ENCODE measurements around the gene NOX5. TPM values are rescaled to one million over a fixed set of nuclear protein-coding genes. Genes with fewer than 3 reads are reported as not detected.

NOX5 gene
- total RNA-seq, 2 experiments from 2014 or later = 0.06 TPM; not detected in 1

GRCh38 chr15:68985361-68985891, 29.1 kb upstream of the NOX5 start:
- no peak for DNase-seq
- Mint-ChIP-seq H3K9me3 (ENCODE audit: low read depth) (no peaks in the 10 kb centered on the region), H3K27ac (no peak overlapping the region), H3K4me1 (no peaks in the 10 kb centered on the region), H3K36me3 (no peaks in the 10 kb centered on the region), H3K4me3 (no peak overlapping the region), H3K27me3 (peaks cover 10% of the 10 kb centered on the region)
- CTCF ChIA-PET = no interaction called here
- ATAC-seq = no peak

GRCh38 chr15:68986322-68986721, 28.2 kb upstream of the NOX5 start:
- H3K27ac Mint-ChIP-seq = no peak overlapping the region
- CTCF ChIA-PET = no interaction called here
- DNase-seq (no peak), ATAC-seq (no peak)
- H3K36me3 Mint-ChIP-seq = no peaks in the 10 kb centered on the region
- no peaks in the 10 kb centered on the region for H3K4me1 Mint-ChIP-seq
- H3K27me3 Mint-ChIP-seq = peaks cover 10% of the 10 kb centered on the region
- H3K9me3 Mint-ChIP-seq (ENCODE audit: low read depth) = no peaks in the 10 kb centered on the region
- H3K4me3 Mint-ChIP-seq = no peak overlapping the region

GRCh38 chr15:68987120-68987519, 27.4 kb upstream of the NOX5 start:
- CTCF ChIA-PET = no interaction called here
- H3K27ac Mint-ChIP-seq = no peak overlapping the region
- DNase-seq = no peak
- no peaks in the 10 kb centered on the region for H3K36me3 Mint-ChIP-seq
- no peak overlapping the region for H3K4me3 Mint-ChIP-seq
- H3K4me1 Mint-ChIP-seq = no peaks in the 10 kb centered on the region
- no peaks in the 10 kb centered on the region for H3K9me3 Mint-ChIP-seq (ENCODE audit: low read depth)
- peaks cover 10% of the 10 kb centered on the region for H3K27me3 Mint-ChIP-seq
- ATAC-seq = no peak

GRCh38 chr15:68987676-68988075, 26.8 kb upstream of the NOX5 start:
- no peaks in the 10 kb centered on the region for H3K9me3 Mint-ChIP-seq (ENCODE audit: low read depth)
- H3K27me3 Mint-ChIP-seq = peaks cover 12% of the 10 kb centered on the region
- no peak overlapping the region for H3K27ac Mint-ChIP-seq
- CTCF ChIA-PET = no interaction called here
- H3K4me3 Mint-ChIP-seq = no peak overlapping the region
- ATAC-seq = no peak
- no peaks in the 10 kb centered on the region for H3K4me1 Mint-ChIP-seq
- no peaks in the 10 kb centered on the region for H3K36me3 Mint-ChIP-seq
- no peak for DNase-seq

GRCh38 chr15:68989541-68990230, 24.8 kb upstream of the NOX5 start:
- Mint-ChIP-seq H3K36me3 (no peaks in the 10 kb centered on the region), H3K27ac (no peak overlapping the region), H3K27me3 (peaks cover 12% of the 10 kb centered on the region), H3K4me1 (no peaks in the 10 kb centered on the region), H3K4me3 (no peak overlapping the region), H3K9me3 (ENCODE audit: low read depth) (no peaks in the 10 kb centered on the region)
- no peak for DNase-seq
- ATAC-seq = no peak
- CTCF ChIA-PET = interaction anchor here (0.5 kb wide), 1 partner anchor 237 kb away, joined by 3 read pairs; no protein-coding TSS in a partner anchor

GRCh38 chr15:68990231-68990991, 24.1 kb upstream of the NOX5 start:
- DNase-seq (no peak), ATAC-seq (no peak)
- H3K27ac Mint-ChIP-seq = no peak overlapping the region
- peaks cover 12% of the 10 kb centered on the region for H3K27me3 Mint-ChIP-seq
- no peaks in the 10 kb centered on the region for H3K4me1 Mint-ChIP-seq
- H3K36me3 Mint-ChIP-seq = no peaks in the 10 kb centered on the region
- CTCF ChIA-PET = interaction anchor here (0.5 kb wide), 1 partner anchor 236 kb away, joined by 3 read pairs; no protein-coding TSS in a partner anchor
- H3K4me3 Mint-ChIP-seq = no peak overlapping the region
- no peaks in the 10 kb centered on the region for H3K9me3 Mint-ChIP-seq (ENCODE audit: low read depth)

GRCh38 chr15:68990992-68991500, 23.4 kb upstream of the NOX5 start:
- Mint-ChIP-seq H3K36me3 (no peaks in the 10 kb centered on the region), H3K9me3 (ENCODE audit: low read depth) (no peaks in the 10 kb centered on the region), H3K27ac (no peak overlapping the region), H3K4me1 (no peaks in the 10 kb centered on the region), H3K27me3 (peaks cover 12% of the 10 kb centered on the region), H3K4me3 (no peak overlapping the region)
- ATAC-seq = no peak
- DNase-seq = no peak
- CTCF ChIA-PET = no interaction called here

GRCh38 chr15:68991723-68992122, 22.8 kb upstream of the NOX5 start:
- CTCF ChIA-PET = no interaction called here

GRCh38 chr15:68992696-68993095, 21.8 kb upstream of the NOX5 start:
- Mint-ChIP-seq H3K9me3 (ENCODE audit: low read depth) (no peaks in the 10 kb centered on the region), H3K4me3 (no peak overlapping the region), H3K27ac (no peak overlapping the region), H3K27me3 (peaks cover 9% of the 10 kb centered on the region), H3K4me1 (no peaks in the 10 kb centered on the region), H3K36me3 (no peaks in the 10 kb centered on the region)
- ATAC-seq = no peak
- CTCF ChIA-PET = no interaction called here
- DNase-seq = no peak

More at GRCh38 chr15:68991723-68992122, 22.8 kb upstream of the NOX5 start:
- H3K9me3 Mint-ChIP-seq (ENCODE audit: low read depth) = no peaks in the 10 kb centered on the region
- no peak overlapping the region for H3K27ac Mint-ChIP-seq
- DNase-seq (no peak), ATAC-seq (no peak)
- no peaks in the 10 kb centered on the region for H3K36me3 Mint-ChIP-seq
- peaks cover 12% of the 10 kb centered on the region for H3K27me3 Mint-ChIP-seq
- H3K4me1 Mint-ChIP-seq = no peaks in the 10 kb centered on the region
- H3K4me3 Mint-ChIP-seq = no peak overlapping the region

- no peak for ATAC-seq
- H3K36me3 Mint-ChIP-seq = no peaks in the 10 kb centered on the region
- CTCF ChIA-PET = no interaction called here
- no peak overlapping the region for H3K27ac Mint-ChIP-seq
- H3K4me3 Mint-ChIP-seq = no peak overlapping the region
- no peaks in the 10 kb centered on the region for H3K9me3 Mint-ChIP-seq (ENCODE audit: low read depth)
- H3K27me3 Mint-ChIP-seq = peaks cover 7% of the 10 kb centered on the region
- H3K4me1 Mint-ChIP-seq = no peaks in the 10 kb centered on the region
- DNase-seq = no peak
These were observed 21.2 kb upstream of the NOX5 start for GRCh38 chr15:68993276-68993675.

GRCh38 chr15:68994149-68994548, 20.3 kb upstream of the NOX5 start:
- Mint-ChIP-seq H3K27me3 (peaks cover 6% of the 10 kb centered on the region), H3K4me1 (no peaks in the 10 kb centered on the region), H3K9me3 (ENCODE audit: low read depth) (no peaks in the 10 kb centered on the region), H3K4me3 (no peak overlapping the region), H3K27ac (no peak overlapping the region), H3K36me3 (no peaks in the 10 kb centered on the region)
- CTCF ChIA-PET = no interaction called here
- DNase-seq (no peak), ATAC-seq (no peak)

GRCh38 chr15:68994981-68995761, 19.3 kb upstream of the NOX5 start:
- H3K9me3 Mint-ChIP-seq (ENCODE audit: low read depth) = no peaks in the 10 kb centered on the region
- H3K4me3 Mint-ChIP-seq = no peak overlapping the region
- ATAC-seq (no peak), DNase-seq (no peak)
- no peaks in the 10 kb centered on the region for H3K4me1 Mint-ChIP-seq
- H3K36me3 Mint-ChIP-seq = no peaks in the 10 kb centered on the region
- H3K27ac Mint-ChIP-seq = no peak overlapping the region
- peaks cover 9% of the 10 kb centered on the region for H3K27me3 Mint-ChIP-seq
- CTCF ChIA-PET = no interaction called here

- ATAC-seq = no peak
- Mint-ChIP-seq H3K4me3 (no peak overlapping the region), H3K36me3 (no peaks in the 10 kb centered on the region), H3K27ac (no peak overlapping the region), H3K27me3 (peaks cover 11% of the 10 kb centered on the region), H3K4me1 (no peaks in the 10 kb centered on the region), H3K9me3 (ENCODE audit: low read depth) (no peaks in the 10 kb centered on the region)
- no peak for DNase-seq
- CTCF ChIA-PET = no interaction called here
These were observed 17.4 kb upstream of the NOX5 start for GRCh38 chr15:68997050-68997449.
